HL-60 (cell line): Measurements from ENCODE around the gene PDE5A.
"Not testable (repeated sequence)": the region's sequence is repeated elsewhere in the genome, so short reads cannot be mapped to it uniquely, and the experiment has no call there.

Experiments used
- DNase-seq, 2 experiments: peaks; one replicate each; pipeline ENCODE4 v3.0.0-alpha.2; 2010 to 2020; ENCODE audit warnings: low read depth in 1 of 2, low spot score in 1 of 2
- H3K27ac ChIP-seq: fragments of 250-450 bp; sonication (Bioruptor Pico); replicated peaks from 2 replicates; pipeline ENCODE4 v1.5.1; 2020; ENCODE audit warnings: mild to moderate bottlenecking, moderate library complexity
- H3K27me3 ChIP-seq: fragments of 250-450 bp; sonication (Bioruptor Pico); 2 replicates; pipeline ENCODE4 v1.5.1; 2021; ENCODE audit warnings: mild to moderate bottlenecking, moderate library complexity; ENCODE audit not compliant: insufficient read depth, poor library complexity, severe bottlenecking
- H3K4me3 ChIP-seq: replicated peaks from 2 replicates; pipeline ENCODE4 v1.5.1; 2011; ENCODE audit warnings: mild to moderate bottlenecking, control low read depth, low read length; ENCODE audit not compliant: insufficient read depth

The PDE5A gene

DNA sequence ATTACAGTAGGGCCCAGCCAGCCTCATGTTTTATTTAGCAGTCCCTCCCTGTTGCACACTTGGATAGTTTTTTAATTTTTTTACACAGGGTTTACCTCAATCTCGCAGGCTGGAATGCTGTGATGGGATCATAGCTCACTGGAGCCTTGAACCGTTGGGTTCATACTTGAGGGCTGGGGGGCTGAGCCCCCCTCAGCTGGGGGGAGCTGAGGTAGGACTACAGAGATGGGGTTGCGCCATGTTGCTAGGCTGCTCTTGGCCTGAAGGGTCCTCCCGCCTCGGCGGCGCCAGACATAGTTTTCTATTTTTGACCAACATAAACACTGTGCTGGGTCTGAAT lies 174.5 kb downstream of the PDE5A start:
- peak overlapping the region; percentile 58 for H3K27ac ChIP-seq
- H3K4me3 ChIP-seq, result peak overlapping the region; percentile 65
- DNase-seq, H3K27me3 ChIP-seq: not testable (repeated sequence)

GRCh38 chr4:119453286-119453685 lies 175.3 kb downstream of the PDE5A start:
- not testable (repeated sequence) for H3K27ac ChIP-seq, DNase-seq, H3K4me3 ChIP-seq, H3K27me3 ChIP-seq

GRCh38 chr4:119449851-119450250 lies 178.8 kb downstream of the PDE5A start:
- H3K4me3 ChIP-seq, H3K27me3 ChIP-seq, DNase-seq, H3K27ac ChIP-seq: not testable (repeated sequence)
